ENCODE data around the gene CTSE.

CTSE gene

GRCh38 chr1:205990226-205990625, 33.5 kb downstream of the CTSE start:
- no peak for FAIRE-seq

DNA sequence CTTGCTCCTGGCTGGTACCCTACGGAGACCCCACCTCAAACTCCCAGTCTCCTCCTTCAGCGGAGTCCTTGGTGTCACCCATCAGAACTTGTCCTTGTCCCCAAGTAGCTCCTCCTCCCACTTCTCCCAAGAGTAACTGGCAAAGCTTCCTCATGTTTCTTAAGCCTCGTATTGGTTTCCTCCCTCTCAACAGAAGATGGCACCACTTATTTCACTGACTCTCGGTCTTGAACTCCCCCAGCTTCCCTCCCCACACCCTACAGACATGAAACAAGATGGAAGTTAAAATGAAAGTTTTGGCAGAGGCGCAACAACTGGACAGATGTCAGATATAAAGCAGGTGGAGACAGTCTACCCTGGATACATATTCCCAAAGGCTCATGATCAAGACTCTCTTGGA, 33.9 kb downstream of the CTSE start:
- FAIRE-seq, result no peak

GRCh38 chr1:205988585-205988995, 35.1 kb downstream of the CTSE start:
- FAIRE-seq, result no peak

GRCh38 chr1:205986861-205987260, 36.8 kb downstream of the CTSE start:
- no peak for FAIRE-seq

GRCh38 chr1:205986292-205986691, 37.4 kb downstream of the CTSE start:
- no peak for FAIRE-seq

GRCh38 chr1:205985330-205986005, 38.2 kb downstream of the CTSE start:
- no peak for FAIRE-seq

GRCh38 chr1:205983925-205984725, 39.6 kb downstream of the CTSE start:
- no peak for FAIRE-seq

GRCh38 chr1:205981257-205981656, 42.4 kb downstream of the CTSE start:
- no peak for FAIRE-seq

GRCh38 chr1:205980237-205980870, 43.3 kb downstream of the CTSE start:
- no peak for FAIRE-seq

- FAIRE-seq, result no peak
Observed at GRCh38 chr1:205979301-205979700, 44.4 kb downstream of the CTSE start.

DNA sequence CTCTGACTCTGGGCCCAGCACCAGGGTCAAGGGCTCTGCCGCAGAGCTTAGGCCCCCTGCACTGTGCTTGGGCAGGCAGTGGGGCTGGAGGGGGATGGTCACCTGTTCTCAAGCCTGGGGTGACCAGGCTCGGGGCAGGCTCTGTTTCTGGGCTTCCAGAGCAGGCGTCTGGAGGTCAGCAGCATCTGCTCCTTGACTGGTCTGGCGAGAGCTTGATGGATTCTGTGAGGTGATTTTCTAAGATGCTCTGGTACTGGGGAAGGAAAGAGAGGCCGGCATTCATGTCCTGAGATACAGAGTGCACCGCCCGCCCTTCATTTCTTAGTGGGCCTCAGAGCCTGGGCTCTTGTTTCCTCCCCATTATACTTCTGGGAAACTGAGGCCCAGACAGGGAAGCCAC, 45.0 kb downstream of the CTSE start:
- no peak for FAIRE-seq

GRCh38 chr1:205977402-205978014, 46.2 kb downstream of the CTSE start:
- FAIRE-seq, result no peak

GRCh38 chr1:205976708-205977401, 46.8 kb downstream of the CTSE start:
- FAIRE-seq, result no peak

GRCh38 chr1:205976036-205976435, 47.7 kb downstream of the CTSE start:
- FAIRE-seq, result no peak

- no peak for FAIRE-seq
Observed at GRCh38 chr1:205975387-205975998, 48.2 kb downstream of the CTSE start.

DNA sequence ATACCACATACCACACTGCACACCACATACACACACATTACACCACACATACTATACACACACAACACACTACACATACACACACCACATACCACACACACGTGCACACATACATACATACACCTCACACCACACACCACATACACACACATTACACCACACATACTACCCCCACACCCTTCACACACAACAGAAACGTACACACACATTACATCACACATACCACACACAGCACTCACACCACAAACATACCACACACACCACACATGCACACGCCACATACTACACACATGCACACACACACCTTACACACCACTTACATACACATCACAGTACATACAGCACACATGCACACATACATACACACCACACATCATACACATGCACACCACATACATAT, 49.0 kb downstream of the CTSE start:
- no peak for FAIRE-seq

DNA sequence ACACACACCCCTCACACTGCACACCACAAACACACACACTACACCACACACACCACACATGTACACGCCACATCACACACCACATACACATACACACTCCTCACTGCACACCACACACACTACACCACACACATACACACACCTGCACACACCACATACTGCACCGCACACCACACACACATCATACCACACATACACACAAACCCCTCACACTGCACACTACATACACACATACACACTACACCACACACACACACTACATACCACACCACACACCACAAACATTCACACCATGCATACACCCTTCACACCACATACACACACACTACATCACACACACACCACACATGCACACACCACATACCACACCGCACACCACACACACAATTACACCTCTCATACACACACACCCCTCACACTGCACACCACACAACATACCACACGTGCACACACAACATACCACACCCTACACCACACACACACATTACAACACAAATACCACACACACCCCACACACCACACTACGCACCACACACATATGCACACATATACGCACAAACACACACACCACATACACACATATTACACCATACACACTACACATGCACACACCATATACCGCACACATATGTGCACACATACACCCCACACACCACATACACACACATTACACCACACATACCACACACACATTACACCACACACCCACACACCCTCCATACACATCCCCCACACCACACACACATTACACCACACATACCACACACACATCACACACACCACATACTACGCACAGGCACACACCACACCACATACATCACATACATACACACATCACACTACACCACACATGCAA, 50.1 kb downstream of the CTSE start:
- FAIRE-seq, result no peak

DNA sequence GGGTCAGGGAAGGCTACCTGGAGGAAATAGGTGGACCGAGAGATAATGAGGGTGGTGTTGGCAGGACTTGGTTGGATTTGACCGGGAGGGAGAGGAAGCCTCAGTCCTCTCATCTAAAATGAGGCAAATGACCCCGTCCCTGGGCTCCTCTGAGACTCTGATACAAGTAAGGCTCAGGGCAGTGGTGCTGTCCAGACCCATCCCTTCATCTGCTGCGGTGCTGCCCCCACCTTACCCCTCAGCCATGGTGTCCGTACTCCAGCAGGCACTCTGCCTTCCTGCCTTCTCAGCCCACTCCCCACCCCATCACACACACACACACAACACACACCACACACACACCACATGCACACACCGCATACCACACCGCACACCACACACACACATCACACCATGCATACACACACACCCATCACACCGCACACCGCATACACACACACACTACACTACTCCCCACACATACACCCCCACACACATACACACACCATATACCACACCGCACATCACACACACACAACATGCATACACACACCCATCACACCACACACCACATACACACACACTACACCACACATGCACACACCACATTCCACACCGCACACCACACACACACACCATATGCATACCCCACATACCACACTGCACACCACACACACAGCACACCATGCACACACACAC, 51.1 kb downstream of the CTSE start:
- no peak for FAIRE-seq

- no peak for FAIRE-seq
Observed at GRCh38 chr1:205972081-205972480, 51.6 kb downstream of the CTSE start.

- no peak for FAIRE-seq
Observed at GRCh38 chr1:205971082-205971481, 52.6 kb downstream of the CTSE start.

DNA sequence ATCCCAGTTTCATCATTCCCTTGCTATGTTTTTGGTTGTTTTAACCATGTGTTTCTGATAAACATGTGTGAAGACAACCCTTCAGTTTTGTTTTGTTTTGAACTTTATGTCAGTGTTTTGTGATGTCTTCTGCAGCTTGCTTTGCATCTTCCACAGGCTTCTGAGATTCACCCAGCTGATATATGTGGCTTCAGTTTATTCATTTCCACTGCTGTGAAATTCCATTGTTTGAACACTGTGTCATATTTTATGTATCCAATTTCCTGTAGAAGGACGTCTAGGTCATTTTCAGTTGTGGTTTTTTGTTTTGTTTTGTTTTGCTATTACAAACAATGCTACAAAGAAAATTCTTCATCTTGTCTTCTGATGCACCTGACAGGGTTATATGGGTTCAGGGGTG, 53.2 kb downstream of the CTSE start:
- FAIRE-seq, result no peak

Measured in colon (tissue), 2 donors.